ENCODE measurements around the gene USHBP1. TPM values are rescaled to one million over a fixed set of nuclear protein-coding genes. Genes with fewer than 3 reads are reported as not detected.

The USHBP1 gene
- total and polyA plus RNA-seq, 4 donors = 6.2 to 12.3 (median 11.6) TPM

- no peak overlapping the region for H3K27ac ChIP-seq (ENCODE audit: low read depth in 1 of 2, low read length in 1 of 2)
- H3K4me1 ChIP-seq (ENCODE audit: control insufficient read depth in 5 of 5, insufficient read depth in 5 of 5, low read length in 5 of 5) = peaks cover 0 to 8% (median 0%) of the 10 kb centered on the region in 5 donors
- peaks cover 0 to 3% (median 0%) of the 10 kb centered on the region in 3 donors for H3K27me3 ChIP-seq (ENCODE audit: control insufficient read depth in 3 of 3, insufficient read depth in 3 of 3, low read length in 2 of 3)
- no peak overlapping the region for H3K4me3 ChIP-seq
- WGBS, 2 donors = 91 to 92% methylated on average over 7 of the region's 7 CpGs
- no peaks in the 10 kb centered on the region for H3K9me3 ChIP-seq (ENCODE audit: control insufficient read depth in 4 of 4, insufficient read depth in 3 of 4, low read length in 3 of 4)
- DNase-seq (no peak), ATAC-seq (ENCODE audit: insufficient read depth, low FRiP score) (no peak)
- no peak overlapping the region for H3K9ac ChIP-seq (ENCODE audit: insufficient read depth in 1 of 2, low read length in 2 of 2)
- no peak for TF ChIP-seq CTCF (IDR thresholded peaks at IDR 0.05; ENCODE audit: control extremely low read depth, extremely low read depth)
- H3K36me3 ChIP-seq (ENCODE audit: control insufficient read depth in 4 of 4, insufficient read depth in 4 of 4, low read length in 4 of 4) = peaks cover 0 to 4% (median 1%) of the 10 kb centered on the region in 4 donors
Observed at GRCh38 chr19:17283504-17283996, 19.0 kb upstream of the USHBP1 start.

GRCh38 chr19:17282488-17283125, 18.1 kb upstream of the USHBP1 start:
- Histone ChIP-seq H3K9ac (ENCODE audit: insufficient read depth in 1 of 2, low read length in 2 of 2) (no peak overlapping the region), H3K4me3 (no peak overlapping the region), H3K9me3 (ENCODE audit: control insufficient read depth in 4 of 4, insufficient read depth in 3 of 4, low read length in 3 of 4) (no peaks in the 10 kb centered on the region), H3K4me1 (ENCODE audit: control insufficient read depth in 5 of 5, insufficient read depth in 5 of 5, low read length in 5 of 5) (peaks cover 0 to 8% (median 0%) of the 10 kb centered on the region in 5 donors), H3K27me3 (ENCODE audit: control insufficient read depth in 3 of 3, insufficient read depth in 3 of 3, low read length in 2 of 3) (peaks cover 0 to 3% (median 0%) of the 10 kb centered on the region in 3 donors), H3K36me3 (ENCODE audit: control insufficient read depth in 4 of 4, insufficient read depth in 4 of 4, low read length in 4 of 4) (peaks cover 0 to 8% (median 1%) of the 10 kb centered on the region in 4 donors), H3K27ac (ENCODE audit: low read depth in 1 of 2, low read length in 1 of 2) (no peak overlapping the region)
- TF ChIP-seq CTCF (IDR thresholded peaks at IDR 0.05; ENCODE audit: control extremely low read depth, extremely low read depth) = peak; percentile 93
- 3% methylated on average over 45 of the region's 45 CpGs for WGBS, 2 donors
- DNase-seq (peak; percentile 72 to 83 (median 82)), ATAC-seq (ENCODE audit: insufficient read depth, low FRiP score) (peak; percentile 97)

- no peak within 1 kb of the TSS for H3K9ac ChIP-seq (ENCODE audit: insufficient read depth in 1 of 2, low read length in 2 of 2)
- no peak within 1 kb of the TSS for H3K4me3 ChIP-seq
- ATAC-seq (ENCODE audit: insufficient read depth, low FRiP score) (no peak), DNase-seq (peak; percentile 34 to 37 (median 35))
- no peaks in the 10 kb centered on the region for H3K9me3 ChIP-seq (ENCODE audit: control insufficient read depth in 4 of 4, insufficient read depth in 3 of 4, low read length in 3 of 4)
- peaks cover 0 to 15% (median 6%) of the 10 kb centered on the region in 4 donors for H3K36me3 ChIP-seq (ENCODE audit: control insufficient read depth in 4 of 4, insufficient read depth in 4 of 4, low read length in 4 of 4)
- TF ChIP-seq CTCF (IDR thresholded peaks at IDR 0.05; ENCODE audit: control extremely low read depth, extremely low read depth) = no peak
- 5 to 6% methylated on average over 66 to 75 of the region's 75 CpGs for WGBS, 2 donors
- peaks cover 0 to 8% (median 0%) of the 10 kb centered on the region in 5 donors for H3K4me1 ChIP-seq (ENCODE audit: control insufficient read depth in 5 of 5, insufficient read depth in 5 of 5, low read length in 5 of 5)
- no peak within 1 kb of the TSS for H3K27ac ChIP-seq (ENCODE audit: low read depth in 1 of 2, low read length in 1 of 2)
- H3K27me3 ChIP-seq (ENCODE audit: control insufficient read depth in 3 of 3, insufficient read depth in 3 of 3, low read length in 2 of 3) = peaks cover 0 to 3% (median 0%) of the 10 kb centered on the region in 3 donors
Observed at GRCh38 chr19:17281391-17282304, 17.1 kb upstream of the USHBP1 start, which contains the start of gene ANKLE1. Gene ANKLE1, plus strand, starts transcription at chr19:17281901. Its CDS starts 20 bp downstream, at chr19:17281921.

Measured in lung (tissue), 12 donors.